ENCODE results near the gene SAAL1.

Gene SAAL1

GRCh38 chr11:18115360-18116127 is 9.7 kb upstream of the SAAL1 start:
- Histone ChIP-seq H3K4me1 (ENCODE audit: control insufficient read depth in 1 of 2, insufficient read depth in 2 of 2, low read length in 2 of 2) (no peaks in the 10 kb centered on the region), H3K9me3 (ENCODE audit: control insufficient read depth in 1 of 2, low read length in 2 of 2) (no peaks in the 10 kb centered on the region), H3K27ac (ENCODE audit: low read length) (no peak overlapping the region), H3K4me3 (ENCODE audit: low read depth in 1 of 2, low read length in 2 of 2) (no peak overlapping the region), H3K36me3 (ENCODE audit: control insufficient read depth in 1 of 2, insufficient read depth in 2 of 2, low read length in 2 of 2) (no peaks in the 10 kb centered on the region), H3K27me3 (ENCODE audit: low read depth, low read length) (no peaks in the 10 kb centered on the region)

DNA sequence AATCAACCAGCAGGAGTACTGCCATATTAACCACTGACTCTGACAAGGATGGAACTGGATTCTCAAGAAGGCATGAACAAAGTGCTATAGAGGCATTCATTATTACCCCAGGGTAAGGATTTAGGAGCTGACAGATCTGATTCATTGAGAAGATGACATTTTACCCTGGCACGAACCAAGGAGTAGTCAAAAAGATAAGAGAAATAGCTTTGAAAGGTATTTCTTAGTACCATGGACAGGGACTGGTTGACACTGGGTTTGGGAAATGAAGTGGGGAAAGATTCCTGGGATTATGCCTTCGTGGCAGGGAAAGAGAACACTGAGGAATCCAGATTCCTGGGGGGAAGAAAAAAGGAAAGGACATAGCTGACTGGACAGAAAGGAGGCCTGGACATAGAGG is 5.1 kb upstream of the SAAL1 start:
- H3K9me3 ChIP-seq (ENCODE audit: control insufficient read depth in 1 of 2, low read length in 2 of 2), result no peaks in the 10 kb centered on the region
- peaks cover 0 to 7% of the 10 kb centered on the region in 2 donors for H3K4me1 ChIP-seq (ENCODE audit: control insufficient read depth in 1 of 2, insufficient read depth in 2 of 2, low read length in 2 of 2)
- no peaks in the 10 kb centered on the region for H3K36me3 ChIP-seq (ENCODE audit: control insufficient read depth in 1 of 2, insufficient read depth in 2 of 2, low read length in 2 of 2)
- no peak overlapping the region for H3K27ac ChIP-seq (ENCODE audit: low read length)
- no peaks in the 10 kb centered on the region for H3K27me3 ChIP-seq (ENCODE audit: low read depth, low read length)
- no peak overlapping the region for H3K4me3 ChIP-seq (ENCODE audit: low read depth in 1 of 2, low read length in 2 of 2)

DNA sequence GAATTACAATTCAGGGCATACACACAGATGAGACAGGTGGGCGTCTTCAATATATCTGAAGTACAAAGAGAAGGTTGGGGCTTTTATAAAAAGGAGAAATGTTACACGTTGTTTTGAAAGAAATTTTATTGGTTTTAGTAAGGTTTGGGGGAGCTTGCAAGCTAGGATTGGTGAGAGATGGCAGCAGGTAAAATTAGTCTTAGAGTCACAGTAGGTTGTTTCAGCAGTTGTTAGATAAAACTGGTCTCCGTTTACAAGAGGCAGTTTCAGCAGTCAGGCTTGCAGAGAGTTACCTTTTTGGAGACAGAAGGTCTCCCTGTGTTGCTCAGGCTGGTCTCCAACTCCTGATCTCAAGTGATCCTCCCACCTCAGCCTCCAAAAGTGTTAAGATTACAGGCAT is 2.4 kb upstream of the SAAL1 start:
- no peaks in the 10 kb centered on the region for H3K9me3 ChIP-seq (ENCODE audit: control insufficient read depth in 1 of 2, low read length in 2 of 2)
- H3K4me1 ChIP-seq (ENCODE audit: control insufficient read depth in 1 of 2, insufficient read depth in 2 of 2, low read length in 2 of 2), result peaks cover 0 to 16% of the 10 kb centered on the region in 2 donors
- H3K27ac ChIP-seq (ENCODE audit: low read length), result no peak overlapping the region
- peaks cover 0 to 3% of the 10 kb centered on the region in 2 donors for H3K36me3 ChIP-seq (ENCODE audit: control insufficient read depth in 1 of 2, insufficient read depth in 2 of 2, low read length in 2 of 2)
- H3K4me3 ChIP-seq (ENCODE audit: low read depth in 1 of 2, low read length in 2 of 2), result no peak overlapping the region
- H3K27me3 ChIP-seq (ENCODE audit: low read depth, low read length), result no peaks in the 10 kb centered on the region

GRCh38 chr11:18106688-18107087 is 806 bp upstream of the SAAL1 start:
- no peaks in the 10 kb centered on the region for H3K27me3 ChIP-seq (ENCODE audit: low read depth, low read length)
- peaks cover 0 to 16% of the 10 kb centered on the region in 2 donors for H3K4me1 ChIP-seq (ENCODE audit: control insufficient read depth in 1 of 2, insufficient read depth in 2 of 2, low read length in 2 of 2)
- H3K36me3 ChIP-seq (ENCODE audit: control insufficient read depth in 1 of 2, insufficient read depth in 2 of 2, low read length in 2 of 2), result peaks cover 6 to 17% of the 10 kb centered on the region in 2 donors
- no peaks in the 10 kb centered on the region for H3K9me3 ChIP-seq (ENCODE audit: control insufficient read depth in 1 of 2, low read length in 2 of 2)
- no peak overlapping the region for H3K27ac ChIP-seq (ENCODE audit: low read length)
- H3K4me3 ChIP-seq (ENCODE audit: low read depth in 1 of 2, low read length in 2 of 2), result peak overlapping the region in 1 of 2 donors; percentile 95

DNA sequence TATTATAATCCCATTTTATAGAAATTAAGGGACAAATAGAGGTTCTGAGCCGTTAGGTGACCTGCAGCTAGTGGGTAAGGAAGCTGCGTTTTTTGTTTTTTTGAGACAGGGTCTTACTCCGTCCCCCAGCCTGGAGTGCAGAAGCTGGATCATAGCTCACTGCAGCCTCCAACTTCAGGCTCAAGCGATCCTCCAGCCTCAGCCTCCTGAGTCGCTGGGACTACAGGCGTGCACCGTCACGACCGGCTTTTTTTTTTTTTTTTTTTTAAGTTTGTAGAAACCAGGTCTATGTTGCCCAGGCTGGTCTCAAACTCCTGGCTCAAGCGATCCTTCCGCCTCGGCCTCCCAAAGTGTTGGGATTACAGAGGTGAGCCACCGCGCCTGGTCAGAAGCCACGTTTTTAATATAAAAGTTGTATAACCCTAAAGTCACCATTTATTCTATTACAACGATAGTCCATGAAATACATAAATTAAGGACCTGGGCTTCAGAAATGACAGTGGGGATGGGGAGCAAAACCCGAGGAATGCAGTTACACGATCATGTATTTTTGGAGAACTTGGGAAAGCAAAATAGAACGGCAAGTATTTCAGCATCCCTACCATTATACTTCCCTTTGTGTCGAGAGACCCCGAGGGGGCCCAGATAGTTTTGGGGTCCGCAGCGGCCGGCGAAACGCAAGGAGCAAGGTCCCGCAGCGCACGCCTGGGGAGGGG is 638 bp downstream of the SAAL1 start:
- no peaks in the 10 kb centered on the region for H3K27me3 ChIP-seq (ENCODE audit: low read depth, low read length)
- peaks cover 6 to 32% of the 10 kb centered on the region in 2 donors for H3K36me3 ChIP-seq (ENCODE audit: control insufficient read depth in 1 of 2, insufficient read depth in 2 of 2, low read length in 2 of 2)
- peak overlapping the region; percentile 31 for H3K27ac ChIP-seq (ENCODE audit: low read length)

DNA sequence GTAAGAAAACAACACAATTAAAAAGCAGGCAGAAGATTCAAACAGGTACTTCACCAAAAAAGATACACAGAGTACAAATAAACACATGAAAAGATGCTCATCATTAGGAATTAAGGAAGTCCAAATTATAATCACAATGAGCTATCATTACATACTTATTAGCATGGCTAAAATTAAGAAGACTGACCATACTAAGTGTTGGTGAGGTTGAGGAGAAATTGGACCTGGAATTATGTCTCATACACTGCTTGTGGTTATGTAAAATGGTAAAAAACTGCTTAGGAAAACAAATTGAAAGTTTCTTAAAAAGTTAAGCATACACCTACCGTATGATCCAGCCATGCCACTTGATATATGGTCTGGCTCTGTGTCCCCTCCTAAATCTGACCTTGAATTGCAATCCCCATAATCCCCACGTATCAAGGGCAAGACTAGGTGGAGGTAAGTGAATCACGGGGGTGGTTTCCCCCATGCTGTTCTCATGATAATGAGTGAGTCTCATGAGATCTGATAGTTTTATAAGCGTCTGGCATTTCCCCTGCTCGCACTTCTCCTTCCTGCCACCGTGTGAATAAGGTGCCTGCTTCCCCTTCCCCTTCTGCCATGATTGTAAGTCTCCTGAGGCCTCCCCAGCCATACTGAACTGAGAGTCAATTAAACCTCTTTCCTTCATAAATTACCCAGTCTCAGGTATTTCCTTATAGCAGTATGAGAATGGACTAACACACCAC is 4.8 kb downstream of the SAAL1 start:
- no peak overlapping the region for H3K27ac ChIP-seq (ENCODE audit: low read length)
- peaks cover 0 to 10% of the 10 kb centered on the region in 2 donors for H3K4me1 ChIP-seq (ENCODE audit: control insufficient read depth in 1 of 2, insufficient read depth in 2 of 2, low read length in 2 of 2)
- H3K4me3 ChIP-seq (ENCODE audit: low read depth in 1 of 2, low read length in 2 of 2), result no peak overlapping the region
- no peaks in the 10 kb centered on the region for H3K27me3 ChIP-seq (ENCODE audit: low read depth, low read length)
- no peaks in the 10 kb centered on the region for H3K9me3 ChIP-seq (ENCODE audit: control insufficient read depth in 1 of 2, low read length in 2 of 2)
- peaks cover 13 to 32% of the 10 kb centered on the region in 2 donors for H3K36me3 ChIP-seq (ENCODE audit: control insufficient read depth in 1 of 2, insufficient read depth in 2 of 2, low read length in 2 of 2)

More for the DNA sequence above, 638 bp downstream of the SAAL1 start:
- Histone ChIP-seq H3K9me3 (ENCODE audit: control insufficient read depth in 1 of 2, low read length in 2 of 2) (no peaks in the 10 kb centered on the region), H3K4me3 (ENCODE audit: low read depth in 1 of 2, low read length in 2 of 2) (peak overlapping the region; percentile 86 to 95), H3K4me1 (ENCODE audit: control insufficient read depth in 1 of 2, insufficient read depth in 2 of 2, low read length in 2 of 2) (peaks cover 0 to 16% of the 10 kb centered on the region in 2 donors)

DNA sequence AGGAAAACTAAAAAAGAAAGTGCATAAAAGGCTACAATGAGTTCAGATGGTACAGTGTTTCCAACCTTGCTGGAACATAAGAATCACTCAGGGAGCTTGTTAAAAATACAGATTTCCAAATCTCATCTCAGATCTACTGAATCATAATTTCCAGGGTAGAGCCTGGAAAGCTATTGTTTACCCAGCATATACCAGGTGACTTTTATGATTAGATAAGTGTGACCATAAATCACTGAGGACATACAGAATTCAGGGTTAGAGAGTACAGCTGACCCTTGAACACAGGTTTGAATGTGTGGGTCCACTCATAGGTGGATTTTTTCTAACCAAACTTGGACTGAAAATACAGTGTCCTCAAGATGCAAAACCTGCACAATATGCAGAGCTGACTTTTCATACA is 11.9 kb downstream of the SAAL1 start:
- Histone ChIP-seq H3K9me3 (ENCODE audit: control insufficient read depth in 1 of 2, low read length in 2 of 2) (no peaks in the 10 kb centered on the region), H3K4me3 (ENCODE audit: low read depth in 1 of 2, low read length in 2 of 2) (no peak overlapping the region), H3K27ac (ENCODE audit: low read length) (no peak overlapping the region), H3K4me1 (ENCODE audit: control insufficient read depth in 1 of 2, insufficient read depth in 2 of 2, low read length in 2 of 2) (no peaks in the 10 kb centered on the region), H3K27me3 (ENCODE audit: low read depth, low read length) (no peaks in the 10 kb centered on the region), H3K36me3 (ENCODE audit: control insufficient read depth in 1 of 2, insufficient read depth in 2 of 2, low read length in 2 of 2) (peaks cover 28 to 47% of the 10 kb centered on the region in 2 donors)

GRCh38 chr11:18091731-18092130 is 14.2 kb downstream of the SAAL1 start:
- Histone ChIP-seq H3K9me3 (ENCODE audit: control insufficient read depth in 1 of 2, low read length in 2 of 2) (no peaks in the 10 kb centered on the region), H3K4me3 (ENCODE audit: low read depth in 1 of 2, low read length in 2 of 2) (no peak overlapping the region), H3K27me3 (ENCODE audit: low read depth, low read length) (no peaks in the 10 kb centered on the region), H3K4me1 (ENCODE audit: control insufficient read depth in 1 of 2, insufficient read depth in 2 of 2, low read length in 2 of 2) (no peaks in the 10 kb centered on the region), H3K27ac (ENCODE audit: low read length) (no peak overlapping the region), H3K36me3 (ENCODE audit: control insufficient read depth in 1 of 2, insufficient read depth in 2 of 2, low read length in 2 of 2) (peaks cover 44 to 66% of the 10 kb centered on the region in 2 donors)

GRCh38 chr11:18088966-18089365 is 16.9 kb downstream of the SAAL1 start:
- no peaks in the 10 kb centered on the region for H3K4me1 ChIP-seq (ENCODE audit: control insufficient read depth in 1 of 2, insufficient read depth in 2 of 2, low read length in 2 of 2)
- H3K9me3 ChIP-seq (ENCODE audit: control insufficient read depth in 1 of 2, low read length in 2 of 2), result no peaks in the 10 kb centered on the region
- H3K4me3 ChIP-seq (ENCODE audit: low read depth in 1 of 2, low read length in 2 of 2), result no peak overlapping the region
- H3K27ac ChIP-seq (ENCODE audit: low read length), result no peak overlapping the region
- H3K36me3 ChIP-seq (ENCODE audit: control insufficient read depth in 1 of 2, insufficient read depth in 2 of 2, low read length in 2 of 2), result peaks cover 42 to 60% of the 10 kb centered on the region in 2 donors
- H3K27me3 ChIP-seq (ENCODE audit: low read depth, low read length), result no peaks in the 10 kb centered on the region

DNA sequence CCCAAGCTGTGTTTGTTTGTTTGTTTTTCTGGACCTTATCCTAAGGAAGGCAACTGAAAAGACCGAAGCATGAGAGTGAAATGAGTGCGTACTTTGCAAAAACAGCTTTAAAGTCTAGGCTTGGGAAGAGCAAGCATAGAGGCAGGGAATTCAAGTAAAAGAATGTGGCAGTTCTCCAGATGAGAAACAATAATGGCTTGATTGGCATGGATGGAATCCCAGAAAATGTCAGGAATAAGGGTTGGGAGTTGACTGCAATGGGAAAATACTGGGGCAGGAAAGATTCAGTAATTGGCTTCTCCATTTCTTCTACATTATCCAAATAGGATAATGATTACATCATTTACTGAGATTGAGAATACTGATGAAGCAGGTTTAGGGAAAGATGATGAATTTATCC is 17.5 kb downstream of the SAAL1 start:
- H3K27me3 ChIP-seq (ENCODE audit: low read depth, low read length), result no peaks in the 10 kb centered on the region

DNA sequence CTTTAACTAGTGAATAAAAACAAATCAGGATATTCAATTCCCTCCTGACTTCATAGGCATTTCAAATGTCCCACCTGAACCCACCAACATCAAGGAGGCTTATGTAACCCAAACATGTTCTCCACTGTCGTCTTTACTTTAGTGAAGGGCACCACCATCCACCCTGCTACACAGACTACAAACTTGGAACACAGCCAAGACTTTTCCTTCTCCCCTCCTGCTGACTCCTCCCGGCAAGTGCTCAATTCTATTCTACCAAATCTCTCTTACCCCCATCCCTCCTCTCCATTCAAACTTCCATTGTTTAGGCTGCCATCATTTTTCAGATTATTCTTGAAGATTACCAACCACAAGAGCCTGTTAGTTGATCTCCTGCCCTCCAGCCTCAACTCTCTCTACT is 24.3 kb downstream of the SAAL1 start:
- Histone ChIP-seq H3K27ac (ENCODE audit: low read length) (no peak overlapping the region), H3K27me3 (ENCODE audit: low read depth, low read length) (no peaks in the 10 kb centered on the region), H3K9me3 (ENCODE audit: control insufficient read depth in 1 of 2, low read length in 2 of 2) (no peaks in the 10 kb centered on the region), H3K36me3 (ENCODE audit: control insufficient read depth in 1 of 2, insufficient read depth in 2 of 2, low read length in 2 of 2) (peaks cover 15 to 36% of the 10 kb centered on the region in 2 donors), H3K4me1 (ENCODE audit: control insufficient read depth in 1 of 2, insufficient read depth in 2 of 2, low read length in 2 of 2) (no peaks in the 10 kb centered on the region), H3K4me3 (ENCODE audit: low read depth in 1 of 2, low read length in 2 of 2) (no peak overlapping the region)

More for the DNA sequence above, 17.5 kb downstream of the SAAL1 start:
- Histone ChIP-seq H3K4me1 (ENCODE audit: control insufficient read depth in 1 of 2, insufficient read depth in 2 of 2, low read length in 2 of 2) (no peaks in the 10 kb centered on the region), H3K36me3 (ENCODE audit: control insufficient read depth in 1 of 2, insufficient read depth in 2 of 2, low read length in 2 of 2) (peaks cover 36 to 60% of the 10 kb centered on the region in 2 donors), H3K9me3 (ENCODE audit: control insufficient read depth in 1 of 2, low read length in 2 of 2) (no peaks in the 10 kb centered on the region), H3K27ac (ENCODE audit: low read length) (no peak overlapping the region), H3K4me3 (ENCODE audit: low read depth in 1 of 2, low read length in 2 of 2) (no peak overlapping the region)
